SK-N-SH (cell line): Measurements from ENCODE around the gene ASIC1. TPM values are rescaled to one million over a fixed set of nuclear protein-coding genes. Genes with fewer than 3 reads are reported as not detected.
A peak's percentile ranks its signal among the peaks of the same experiment; 100 is the strongest.

Experiments used
- CTCF ChIA-PET: fragments of 300-600, 350-600 bp; formaldehyde crosslinking; extraction: SDS; loops from one replicate; lab custom pipeline; 2021; lab: Yijun Ruan, JAX
- POLR2A ChIA-PET: fragments of 350-600 bp; sonication (Branson Sonifier 250); formaldehyde crosslinking; extraction: SDS; loops from one replicate; lab custom pipeline; 2020; ENCODE audit warnings: antibody characterized with exemption, inconsistent platforms; lab: Yijun Ruan, JAX
- DNase-seq: peaks from one replicate; pipeline ENCODE4 v3.0.0; 2012
- H2AFZ ChIP-seq: fragments of 200-600 bp; sonication (generic); 2 replicates; pipeline ENCODE4 v1.8.1; 2016; ENCODE audit warnings: antibody characterized with exemption, mild to moderate bottlenecking, low read depth
- H3F3A ChIP-seq: fragments of 200-600 bp; sonication (generic); replicated peaks from 2 replicates; pipeline ENCODE3; 2016; ENCODE audit warnings: antibody characterized with exemption, mild to moderate bottlenecking; ENCODE audit not compliant: insufficient read depth
- H3K27ac ChIP-seq, 2 experiments: fragments of 200-500 bp in 1 of 2; fragments of 200-600 bp in 1 of 2; sonication (Bioruptor generic) in 1 of 2; sonication (generic), shearing (Covaris generic) in 1 of 2; 2 replicates each; pipeline versions ENCODE4 v1.5.1 to v1.6.1; 2014 to 2016; ENCODE audit warnings: low read depth in 2 of 2, inconsistent platforms in 1 of 2, low read length in 1 of 2, mild to moderate bottlenecking in 1 of 2, mixed read lengths in 1 of 2
- H3K27me3 ChIP-seq: fragments of 200-600 bp; sonication (generic), shearing (Covaris generic); 2 replicates; pipeline ENCODE4 v1.6.1; 2016; ENCODE audit warnings: mixed run types; ENCODE audit not compliant: insufficient read depth
- H3K36me3 ChIP-seq, 2 experiments: fragments of 200-500 bp in 1 of 2; fragments of 200-600 bp in 1 of 2; sonication (Bioruptor generic) in 1 of 2; sonication (generic) in 1 of 2; replicated peaks in 1 of 2; 2 replicates each; pipeline versions ENCODE3 to v1.5.1; 2014 to 2016; ENCODE audit warnings: low read length in 1 of 2, mild to moderate bottlenecking in 1 of 2; ENCODE audit not compliant: insufficient read depth in 2 of 2, control insufficient read depth in 1 of 2
- H3K4me1 ChIP-seq, 2 experiments: fragments of 200-500 bp in 1 of 2; fragments of 200-600 bp in 1 of 2; sonication (Bioruptor generic) in 1 of 2; sonication (generic), shearing (Covaris generic) in 1 of 2; 2 replicates each; pipeline versions ENCODE4 v1.5.1 to v1.6.1; 2014 to 2016; ENCODE audit warnings: low read depth in 1 of 2, low read length in 1 of 2, mixed run types in 1 of 2; ENCODE audit not compliant: insufficient read depth in 2 of 2, control insufficient read depth in 1 of 2
- H3K4me2 ChIP-seq: fragments of 200-600 bp; sonication (generic), shearing (Covaris generic); 2 replicates; pipeline ENCODE4 v1.6.1; 2017; ENCODE audit warnings: mixed run types
- H3K4me3 ChIP-seq, 2 experiments: fragments of 200-500 bp in 1 of 2; fragments of 200-600 bp in 1 of 2; sonication (Bioruptor generic) in 1 of 2; sonication (generic), shearing (Covaris generic) in 1 of 2; 2 replicates each; pipeline versions ENCODE4 v1.5.1 to v1.8.1; 2014 to 2016; ENCODE audit warnings: low read depth in 2 of 2, inconsistent platforms in 1 of 2, low read length in 1 of 2, mild to moderate bottlenecking in 1 of 2, mixed read lengths in 1 of 2, moderate library complexity in 1 of 2
- H3K79me2 ChIP-seq: fragments of 200-600 bp; sonication (generic); 2 replicates; pipeline ENCODE4 v1.8.1; 2017; ENCODE audit warnings: mild to moderate bottlenecking; ENCODE audit not compliant: insufficient read depth
- H3K9ac ChIP-seq: fragments of 200-600 bp; sonication (generic); 2 replicates; pipeline ENCODE4 v1.6.1; 2017; ENCODE audit warnings: mixed run types
- H3K9me2 ChIP-seq: fragments of 200-600 bp; sonication (generic); 2 replicates; pipeline ENCODE4 v1.6.1; 2017; ENCODE audit warnings: mixed run types
- H3K9me3 ChIP-seq: fragments of 200-600 bp; sonication (generic); 2 replicates; pipeline ENCODE4 v1.6.1; 2017; ENCODE audit warnings: mixed run types, mild to moderate bottlenecking, moderate library complexity
- H4K20me1 ChIP-seq: fragments of 200-600 bp; sonication (generic); 2 replicates; pipeline ENCODE4 v1.6.1; 2017; ENCODE audit warnings: mild to moderate bottlenecking, mixed run types; ENCODE audit not compliant: insufficient read depth
- CHD2 ChIP-seq: fragments of 150-350 bp; IDR thresholded peaks from 2 replicates; pipeline ENCODE4 v1.6.1; 2018; ENCODE audit warnings: low read length; ENCODE audit not compliant: partially characterized antibody
- EP300 ChIP-seq, 2 experiments: IDR thresholded peaks; 2 replicates each; pipeline versions ENCODE4 v1.4.0 to v1.6.1; 2012; ENCODE audit warnings: borderline replicate concordance in 1 of 2, low read depth in 1 of 2, low read length in 1 of 2
- FOXM1 ChIP-seq: IDR thresholded peaks from 2 replicates; pipeline ENCODE4 v1.4.0; 2012; ENCODE audit warnings: low read depth, mild to moderate bottlenecking
- GABPA ChIP-seq: IDR thresholded peaks from 2 replicates; pipeline ENCODE4 v1.4.0; 2012; ENCODE audit warnings: low read depth, mild to moderate bottlenecking
- JUND ChIP-seq: IDR thresholded peaks from 2 replicates; pipeline ENCODE4 v1.4.0; 2012
- MXI1 ChIP-seq: IDR thresholded peaks from 2 replicates; pipeline ENCODE4 v1.6.1; 2012; ENCODE audit warnings: mild to moderate bottlenecking, low read depth, low read length, improper control_type of control experiment
- NFIC ChIP-seq: IDR thresholded peaks from 2 replicates; pipeline ENCODE4 v1.4.0; 2012; ENCODE audit warnings: borderline replicate concordance
- NRF1 ChIP-seq: IDR thresholded peaks from 2 replicates; pipeline ENCODE4 v1.6.1; 2012; ENCODE audit warnings: low read depth, mild to moderate bottlenecking, low read length
- POLR2AphosphoS5 ChIP-seq: IDR thresholded peaks from 2 replicates; pipeline ENCODE4 v1.6.1; 2012; ENCODE audit warnings: low read depth, low read length
- RAD21 ChIP-seq: IDR thresholded peaks from 2 replicates; pipeline ENCODE4 v1.6.1; 2012; ENCODE audit warnings: mild to moderate bottlenecking, low read length
- RCOR1 ChIP-seq: fragments of 150-350 bp; IDR thresholded peaks from 2 replicates; pipeline ENCODE4 v1.6.1; 2017; ENCODE audit warnings: antibody characterized with exemption, low read length
- RFX5 ChIP-seq: IDR thresholded peaks from 2 replicates; pipeline ENCODE4 v1.6.1; 2012; ENCODE audit warnings: mild to moderate bottlenecking, improper control_type of control experiment, low read length
- SIN3A ChIP-seq: IDR thresholded peaks from 2 replicates; pipeline ENCODE4 v1.6.1; 2012; ENCODE audit warnings: low read depth, mild to moderate bottlenecking, low read length, moderate library complexity, borderline replicate concordance
- SMC3 ChIP-seq: IDR thresholded peaks from 2 replicates; pipeline ENCODE4 v1.6.1; 2012; ENCODE audit warnings: low read depth, low read length, improper control_type of control experiment
- TAF1 ChIP-seq: IDR thresholded peaks from 2 replicates; pipeline ENCODE4 v1.6.1; 2012; ENCODE audit warnings: low read depth, mild to moderate bottlenecking, low read length, moderate library complexity, borderline replicate concordance
- TCF12 ChIP-seq: IDR thresholded peaks from 2 replicates; pipeline ENCODE4 v1.4.0; 2012
- WGBS: methylation state at CpG from one replicate; pipeline ENCODE4 v1.1.6; 2017; ENCODE audit warnings: low lambda C conversion rate; 5-methylcytosine and 5-hydroxymethylcytosine counted together
- polyA plus RNA-seq, 3 experiments: library from polyadenylated mRNA; depleted of rRNA; stranded (reverse); fragments of >200 nt; gene quantifications; 2 replicates each; pipeline ENCODE4 v1.2.3, GENCODE V29; 2012
- TF ChIP-seq, protein P1 (sequence below): fragments of 150-350 bp; IDR thresholded peaks from 2 replicates; pipeline ENCODE4 v1.6.1; 2017; ENCODE audit warnings: antibody characterized with exemption, low read length, low read depth, borderline replicate concordance
- TF ChIP-seq, protein P2 (sequence below): fragments of 150-350 bp; IDR thresholded peaks from 2 replicates; pipeline ENCODE4 v1.6.1; 2016; ENCODE audit warnings: mild to moderate bottlenecking, low read depth, low read length
- TF ChIP-seq, protein P3 (sequence below): IDR thresholded peaks from 2 replicates; pipeline ENCODE4 v1.4.0; 2012; ENCODE audit warnings: low read depth, borderline replicate concordance
- TF ChIP-seq, protein P4 (sequence below): IDR thresholded peaks from 2 replicates; pipeline ENCODE4; 2012
- TF ChIP-seq, protein P5 (sequence below): IDR thresholded peaks from 2 replicates; pipeline ENCODE4 v1.4.0; 2012; ENCODE audit warnings: low read depth, borderline replicate concordance
- TF ChIP-seq, protein P6 (sequence below): IDR thresholded peaks from 2 replicates; pipeline ENCODE4 v1.6.1; 2012; ENCODE audit warnings: mild to moderate bottlenecking, low read depth, low read length, moderate library complexity

Gene ASIC1
- polyA plus RNA-seq, 1 of the 3 experiments (the other 2 are of a cell fraction): 28.4 TPM

DNA sequence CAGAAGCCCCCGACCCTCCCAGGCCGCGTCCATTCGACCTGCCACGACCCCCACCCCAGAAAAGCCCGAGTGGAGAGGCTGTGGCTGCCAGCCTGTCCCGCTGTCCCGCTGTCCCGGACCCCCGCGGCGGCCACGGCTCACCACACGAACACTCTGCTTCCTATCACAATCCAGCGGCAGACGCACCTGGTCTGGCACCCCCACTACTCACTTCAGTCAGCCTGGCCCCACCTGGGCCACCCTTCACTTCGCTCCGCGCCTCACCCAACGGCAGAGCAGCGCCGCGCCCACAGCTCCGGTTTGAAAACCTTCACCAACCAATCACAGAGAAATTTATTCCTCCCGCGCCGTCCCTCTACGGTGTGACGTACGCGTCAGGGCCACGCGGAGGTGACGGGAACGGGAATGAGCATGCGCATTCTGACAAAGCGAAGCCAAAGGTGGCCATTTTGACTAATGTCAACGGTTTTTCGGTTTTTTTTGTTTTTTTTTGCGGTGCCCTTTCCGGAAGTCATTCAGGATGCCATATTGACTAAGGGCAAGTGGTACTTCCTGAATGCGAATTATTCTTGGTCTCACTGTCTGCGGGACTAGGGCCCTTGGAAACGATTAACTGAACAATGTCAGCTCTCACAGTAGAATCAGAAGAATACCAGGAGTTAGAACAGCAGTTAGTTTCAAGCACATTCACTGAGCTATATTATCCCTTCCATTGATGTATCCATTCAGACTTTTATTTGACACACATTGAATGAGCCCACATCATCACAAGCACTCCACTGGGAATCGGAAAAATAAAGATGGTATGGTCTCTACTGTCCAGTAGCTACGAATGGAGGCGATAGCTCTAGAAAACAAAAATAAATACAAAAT, 32.0 kb upstream of the ASIC1 start, which contains the start of gene RACGAP1:
Gene RACGAP1 (minus strand): TSS at position 308 of the 873 bp plus-strand sequence. CDS start 8,779 bp downstream, outside the sequence.
- 7% methylated on average over 47 of the region's 47 CpGs for WGBS
- Histone ChIP-seq H3K9me2 (no peaks in the 10 kb centered on the region), H3F3A (peaks cover 5% of the 10 kb centered on the region), H3K4me2 (peak within 1 kb of the TSS; percentile 66), H3K9me3 (no peaks in the 10 kb centered on the region), H3K79me2 (peaks cover 49% of the 10 kb centered on the region), H3K4me1 (peaks cover 0 to 2% of the 10 kb centered on the region in 2 experiments; a peak in 3 of 4 replicates), H3K27me3 (no peaks in the 10 kb centered on the region), H3K4me3 (peak within 1 kb of the TSS; percentile 67 to 73), H3K9ac (peak within 1 kb of the TSS; percentile 74), H4K20me1 (peaks cover 6% of the 10 kb centered on the region; the same call in 1 of the 2 replicates), H3K27ac (peak within 1 kb of the TSS; percentile 40 to 86; a peak in 3 of 4 replicates), H3K36me3 (no peaks in the 10 kb centered on the region), H2AFZ (peak within 1 kb of the TSS; percentile 96)
- peak; percentile 96 for DNase-seq
- CTCF ChIA-PET: interaction anchor here (0.8 to 2.3 kb wide), 11 partner anchors 9 to 59 kb away, joined by 3 to 17 read pairs (median 4); no protein-coding TSS in a partner anchor
- POLR2A ChIA-PET: interaction anchor here (0.8 to 1.6 kb wide), 5 partner anchors 9 to 156 kb away, joined by 3 to 4 read pairs (median 3); no protein-coding TSS in a partner anchor
- TF ChIP-seq, protein P1, sequence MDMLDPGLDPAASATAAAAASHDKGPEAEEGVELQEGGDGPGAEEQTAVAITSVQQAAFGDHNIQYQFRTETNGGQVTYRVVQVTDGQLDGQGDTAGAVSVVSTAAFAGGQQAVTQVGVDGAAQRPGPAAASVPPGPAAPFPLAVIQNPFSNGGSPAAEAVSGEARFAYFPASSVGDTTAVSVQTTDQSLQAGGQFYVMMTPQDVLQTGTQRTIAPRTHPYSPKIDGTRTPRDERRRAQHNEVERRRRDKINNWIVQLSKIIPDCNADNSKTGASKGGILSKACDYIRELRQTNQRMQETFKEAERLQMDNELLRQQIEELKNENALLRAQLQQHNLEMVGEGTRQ: no peak
- TF ChIP-seq, protein P2, sequence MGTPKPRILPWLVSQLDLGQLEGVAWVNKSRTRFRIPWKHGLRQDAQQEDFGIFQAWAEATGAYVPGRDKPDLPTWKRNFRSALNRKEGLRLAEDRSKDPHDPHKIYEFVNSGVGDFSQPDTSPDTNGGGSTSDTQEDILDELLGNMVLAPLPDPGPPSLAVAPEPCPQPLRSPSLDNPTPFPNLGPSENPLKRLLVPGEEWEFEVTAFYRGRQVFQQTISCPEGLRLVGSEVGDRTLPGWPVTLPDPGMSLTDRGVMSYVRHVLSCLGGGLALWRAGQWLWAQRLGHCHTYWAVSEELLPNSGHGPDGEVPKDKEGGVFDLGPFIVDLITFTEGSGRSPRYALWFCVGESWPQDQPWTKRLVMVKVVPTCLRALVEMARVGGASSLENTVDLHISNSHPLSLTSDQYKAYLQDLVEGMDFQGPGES: no peak
- TF ChIP-seq EP300 (IDR thresholded peaks at IDR 0.05; ENCODE audit: borderline replicate concordance in 1 of 2, low read depth in 1 of 2, low read length in 1 of 2) (peak in 1 of 2 experiments; percentile 47; a peak in 1 of 4 replicates), JUND (no peak), RAD21 (no peak; the same call in 1 of the 2 replicates), SMC3 (no peak), RCOR1 (no peak), GABPA (peak; percentile 90), SIN3A (peak; percentile 94), TAF1 (no peak; the same call in 1 of the 2 replicates), NRF1 (peak; percentile 59; the same call in 1 of the 2 replicates), TCF12 (no peak), POLR2AphosphoS5 (peak; percentile 70), FOXM1 (peak; percentile 99), MXI1 (peak; percentile 93), NFIC (no peak), RFX5 (peak; percentile 66), CHD2 (peak; percentile 98)
- TF ChIP-seq, protein P3, sequence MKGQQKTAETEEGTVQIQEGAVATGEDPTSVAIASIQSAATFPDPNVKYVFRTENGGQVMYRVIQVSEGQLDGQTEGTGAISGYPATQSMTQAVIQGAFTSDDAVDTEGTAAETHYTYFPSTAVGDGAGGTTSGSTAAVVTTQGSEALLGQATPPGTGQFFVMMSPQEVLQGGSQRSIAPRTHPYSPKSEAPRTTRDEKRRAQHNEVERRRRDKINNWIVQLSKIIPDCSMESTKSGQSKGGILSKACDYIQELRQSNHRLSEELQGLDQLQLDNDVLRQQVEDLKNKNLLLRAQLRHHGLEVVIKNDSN: peak; percentile 76; the same call in 1 of the 2 replicates
- TF ChIP-seq, protein P4, sequence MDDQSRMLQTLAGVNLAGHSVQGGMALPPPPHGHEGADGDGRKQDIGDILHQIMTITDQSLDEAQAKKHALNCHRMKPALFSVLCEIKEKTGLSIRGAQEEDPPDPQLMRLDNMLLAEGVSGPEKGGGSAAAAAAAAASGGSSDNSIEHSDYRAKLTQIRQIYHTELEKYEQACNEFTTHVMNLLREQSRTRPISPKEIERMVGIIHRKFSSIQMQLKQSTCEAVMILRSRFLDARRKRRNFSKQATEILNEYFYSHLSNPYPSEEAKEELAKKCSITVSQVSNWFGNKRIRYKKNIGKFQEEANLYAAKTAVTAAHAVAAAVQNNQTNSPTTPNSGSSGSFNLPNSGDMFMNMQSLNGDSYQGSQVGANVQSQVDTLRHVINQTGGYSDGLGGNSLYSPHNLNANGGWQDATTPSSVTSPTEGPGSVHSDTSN: 0 out of 2 replicates have a peak, but pooled peaks have one; percentile 13
- TF ChIP-seq, protein P5, sequence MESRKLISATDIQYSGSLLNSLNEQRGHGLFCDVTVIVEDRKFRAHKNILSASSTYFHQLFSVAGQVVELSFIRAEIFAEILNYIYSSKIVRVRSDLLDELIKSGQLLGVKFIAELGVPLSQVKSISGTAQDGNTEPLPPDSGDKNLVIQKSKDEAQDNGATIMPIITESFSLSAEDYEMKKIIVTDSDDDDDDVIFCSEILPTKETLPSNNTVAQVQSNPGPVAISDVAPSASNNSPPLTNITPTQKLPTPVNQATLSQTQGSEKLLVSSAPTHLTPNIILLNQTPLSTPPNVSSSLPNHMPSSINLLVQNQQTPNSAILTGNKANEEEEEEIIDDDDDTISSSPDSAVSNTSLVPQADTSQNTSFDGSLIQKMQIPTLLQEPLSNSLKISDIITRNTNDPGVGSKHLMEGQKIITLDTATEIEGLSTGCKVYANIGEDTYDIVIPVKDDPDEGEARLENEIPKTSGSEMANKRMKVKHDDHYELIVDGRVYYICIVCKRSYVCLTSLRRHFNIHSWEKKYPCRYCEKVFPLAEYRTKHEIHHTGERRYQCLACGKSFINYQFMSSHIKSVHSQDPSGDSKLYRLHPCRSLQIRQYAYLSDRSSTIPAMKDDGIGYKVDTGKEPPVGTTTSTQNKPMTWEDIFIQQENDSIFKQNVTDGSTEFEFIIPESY: peak; percentile 95
- TF ChIP-seq, protein P6, sequence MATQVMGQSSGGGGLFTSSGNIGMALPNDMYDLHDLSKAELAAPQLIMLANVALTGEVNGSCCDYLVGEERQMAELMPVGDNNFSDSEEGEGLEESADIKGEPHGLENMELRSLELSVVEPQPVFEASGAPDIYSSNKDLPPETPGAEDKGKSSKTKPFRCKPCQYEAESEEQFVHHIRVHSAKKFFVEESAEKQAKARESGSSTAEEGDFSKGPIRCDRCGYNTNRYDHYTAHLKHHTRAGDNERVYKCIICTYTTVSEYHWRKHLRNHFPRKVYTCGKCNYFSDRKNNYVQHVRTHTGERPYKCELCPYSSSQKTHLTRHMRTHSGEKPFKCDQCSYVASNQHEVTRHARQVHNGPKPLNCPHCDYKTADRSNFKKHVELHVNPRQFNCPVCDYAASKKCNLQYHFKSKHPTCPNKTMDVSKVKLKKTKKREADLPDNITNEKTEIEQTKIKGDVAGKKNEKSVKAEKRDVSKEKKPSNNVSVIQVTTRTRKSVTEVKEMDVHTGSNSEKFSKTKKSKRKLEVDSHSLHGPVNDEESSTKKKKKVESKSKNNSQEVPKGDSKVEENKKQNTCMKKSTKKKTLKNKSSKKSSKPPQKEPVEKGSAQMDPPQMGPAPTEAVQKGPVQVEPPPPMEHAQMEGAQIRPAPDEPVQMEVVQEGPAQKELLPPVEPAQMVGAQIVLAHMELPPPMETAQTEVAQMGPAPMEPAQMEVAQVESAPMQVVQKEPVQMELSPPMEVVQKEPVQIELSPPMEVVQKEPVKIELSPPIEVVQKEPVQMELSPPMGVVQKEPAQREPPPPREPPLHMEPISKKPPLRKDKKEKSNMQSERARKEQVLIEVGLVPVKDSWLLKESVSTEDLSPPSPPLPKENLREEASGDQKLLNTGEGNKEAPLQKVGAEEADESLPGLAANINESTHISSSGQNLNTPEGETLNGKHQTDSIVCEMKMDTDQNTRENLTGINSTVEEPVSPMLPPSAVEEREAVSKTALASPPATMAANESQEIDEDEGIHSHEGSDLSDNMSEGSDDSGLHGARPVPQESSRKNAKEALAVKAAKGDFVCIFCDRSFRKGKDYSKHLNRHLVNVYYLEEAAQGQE: no peak
